Stimulated activated naive CD8-positive, alpha-beta T cell treated with anti-CD3 and anti-CD28 coated beads, Interleukin-15, amount 100 ng/mL, for 72 hours (primary cell): ENCODE results near the gene ACTR3.
A peak's percentile ranks its signal among the peaks of the same experiment; 100 is the strongest.

ENCODE experiments used
- ATAC-seq: fragments of 150-1000 bp; cut with Tn5 transposase; 2 replicates; pipeline ENCODE4 v1.10.0; 2021; ENCODE audit warnings: mild to moderate bottlenecking, moderate library complexity
- DNase-seq, 2 donors: peaks; one replicate each; pipeline ENCODE4 v3.0.0; 2021 to 2022
- H3K27ac Mint-ChIP-seq, 2 donors: one replicate each; pipeline ENCODE4 v1.8.0; 2022; ENCODE audit warnings: mild to moderate bottlenecking in 2 of 2, mixed read lengths in 2 of 2, moderate library complexity in 2 of 2
- H3K27me3 Mint-ChIP-seq: one replicate; pipeline ENCODE4 v1.8.0; 2022; ENCODE audit warnings: mixed read lengths
- H3K4me1 Mint-ChIP-seq: one replicate; pipeline ENCODE4 v1.8.0; 2022; ENCODE audit warnings: mild to moderate bottlenecking, mixed read lengths
- H3K4me3 Mint-ChIP-seq, 2 donors: one replicate each; pipeline ENCODE4 v1.8.0; 2022; ENCODE audit warnings: mild to moderate bottlenecking in 2 of 2, mixed read lengths in 2 of 2, moderate library complexity in 1 of 2
- H3K9me3 Mint-ChIP-seq, 2 donors: one replicate each; pipeline ENCODE4 v1.8.0; 2022; ENCODE audit warnings: mixed read lengths in 2 of 2

The ACTR3 gene

GRCh38 chr2:113980946-113981345, 91.1 kb downstream of the ACTR3 start:
- DNase-seq, result no peak
- no peaks in the 10 kb centered on the region for H3K27me3 Mint-ChIP-seq
- H3K9me3 Mint-ChIP-seq, result no peaks in the 10 kb centered on the region
- no peak overlapping the region for H3K4me3 Mint-ChIP-seq
- no peak for ATAC-seq
- peaks cover 4% of the 10 kb centered on the region for H3K4me1 Mint-ChIP-seq
- peak overlapping the region in 1 of 2 donors; percentile 91 for H3K27ac Mint-ChIP-seq

DNA sequence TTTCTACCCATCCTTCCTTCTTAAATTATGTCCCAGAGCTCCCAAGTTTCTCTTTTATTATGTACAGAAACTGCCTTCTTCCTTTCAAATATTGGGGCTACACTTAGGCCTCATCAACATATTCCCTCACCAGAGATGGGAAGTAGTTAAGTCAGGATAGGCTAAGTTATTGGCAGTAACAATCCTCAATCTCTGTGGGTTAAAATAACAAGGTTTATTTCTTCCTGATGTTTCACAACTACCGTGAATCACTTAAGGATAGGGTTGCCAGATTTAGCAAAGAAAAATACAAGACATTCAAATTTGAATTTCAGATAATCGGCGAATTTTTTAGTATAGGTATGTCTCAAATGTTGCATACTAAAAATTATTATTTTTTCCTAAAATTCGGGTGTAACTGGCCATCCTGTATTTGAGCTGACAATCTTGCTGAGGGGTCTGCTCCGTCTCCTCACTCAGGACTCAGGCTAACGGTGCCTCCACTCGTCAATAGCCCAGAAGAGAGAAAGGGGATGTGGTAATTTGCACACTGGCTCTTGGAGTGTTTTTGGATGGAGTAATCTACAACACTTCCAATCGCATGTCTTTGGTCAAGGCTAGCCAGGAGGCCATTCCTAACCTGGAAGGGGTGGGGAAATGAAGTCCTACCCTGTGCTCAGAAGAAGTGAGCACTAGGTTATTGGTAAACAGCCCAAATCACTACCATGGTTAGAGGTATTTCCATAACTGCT, 91.7 kb downstream of the ACTR3 start:
- Mint-ChIP-seq H3K27me3 (no peaks in the 10 kb centered on the region), H3K4me1 (peaks cover under 1% of the 10 kb centered on the region)

GRCh38 chr2:113985554-113986397, 95.9 kb downstream of the ACTR3 start:
- ATAC-seq (no peak), DNase-seq (no peak)
- H3K4me1 Mint-ChIP-seq, result no peaks in the 10 kb centered on the region
- H3K27ac Mint-ChIP-seq, result no peak overlapping the region
- H3K27me3 Mint-ChIP-seq, result no peaks in the 10 kb centered on the region
- H3K9me3 Mint-ChIP-seq, result no peaks in the 10 kb centered on the region
- no peak overlapping the region for H3K4me3 Mint-ChIP-seq

More for the DNA sequence above, 91.7 kb downstream of the ACTR3 start:
- Mint-ChIP-seq H3K9me3 (no peaks in the 10 kb centered on the region), H3K27ac (no peak overlapping the region), H3K4me3 (no peak overlapping the region)
- DNase-seq, result no peak
- no peak for ATAC-seq

DNA sequence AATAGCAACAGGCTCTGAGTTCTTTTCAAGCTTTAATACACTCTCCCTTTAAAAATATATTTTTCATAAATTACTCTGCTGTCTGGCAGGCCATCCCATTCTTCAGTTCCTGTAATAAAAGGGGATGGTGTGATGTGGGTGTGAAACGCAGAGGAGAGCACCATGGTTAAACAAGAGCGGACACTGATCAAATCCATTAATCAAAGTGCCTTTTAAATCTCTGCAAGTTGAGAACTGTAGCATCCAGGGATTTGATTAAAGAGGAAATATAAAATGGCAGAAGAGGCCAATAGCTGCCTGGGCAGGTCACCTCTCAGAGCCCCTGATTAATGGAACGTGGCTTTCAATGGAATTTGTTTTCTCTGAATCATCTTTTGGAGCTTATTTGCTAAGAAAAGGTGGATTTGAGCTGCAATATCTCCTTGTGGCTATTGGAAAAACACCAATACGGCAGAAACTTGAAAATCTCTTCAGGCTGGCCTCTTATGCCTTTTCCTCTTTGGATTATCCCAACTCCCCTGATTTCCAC, 96.9 kb downstream of the ACTR3 start:
- DNase-seq, result no peak
- Mint-ChIP-seq H3K4me1 (no peaks in the 10 kb centered on the region), H3K9me3 (no peaks in the 10 kb centered on the region), H3K27ac (no peak overlapping the region), H3K4me3 (no peak overlapping the region), H3K27me3 (no peaks in the 10 kb centered on the region)
- ATAC-seq, result no peak

GRCh38 chr2:113992090-113992489, 102.2 kb downstream of the ACTR3 start:
- no peak for DNase-seq
- no peaks in the 10 kb centered on the region for H3K27me3 Mint-ChIP-seq
- H3K9me3 Mint-ChIP-seq, result no peaks in the 10 kb centered on the region
- no peak for ATAC-seq
- H3K4me3 Mint-ChIP-seq, result no peak overlapping the region
- H3K4me1 Mint-ChIP-seq, result peaks cover 4% of the 10 kb centered on the region
- no peak overlapping the region for H3K27ac Mint-ChIP-seq

DNA sequence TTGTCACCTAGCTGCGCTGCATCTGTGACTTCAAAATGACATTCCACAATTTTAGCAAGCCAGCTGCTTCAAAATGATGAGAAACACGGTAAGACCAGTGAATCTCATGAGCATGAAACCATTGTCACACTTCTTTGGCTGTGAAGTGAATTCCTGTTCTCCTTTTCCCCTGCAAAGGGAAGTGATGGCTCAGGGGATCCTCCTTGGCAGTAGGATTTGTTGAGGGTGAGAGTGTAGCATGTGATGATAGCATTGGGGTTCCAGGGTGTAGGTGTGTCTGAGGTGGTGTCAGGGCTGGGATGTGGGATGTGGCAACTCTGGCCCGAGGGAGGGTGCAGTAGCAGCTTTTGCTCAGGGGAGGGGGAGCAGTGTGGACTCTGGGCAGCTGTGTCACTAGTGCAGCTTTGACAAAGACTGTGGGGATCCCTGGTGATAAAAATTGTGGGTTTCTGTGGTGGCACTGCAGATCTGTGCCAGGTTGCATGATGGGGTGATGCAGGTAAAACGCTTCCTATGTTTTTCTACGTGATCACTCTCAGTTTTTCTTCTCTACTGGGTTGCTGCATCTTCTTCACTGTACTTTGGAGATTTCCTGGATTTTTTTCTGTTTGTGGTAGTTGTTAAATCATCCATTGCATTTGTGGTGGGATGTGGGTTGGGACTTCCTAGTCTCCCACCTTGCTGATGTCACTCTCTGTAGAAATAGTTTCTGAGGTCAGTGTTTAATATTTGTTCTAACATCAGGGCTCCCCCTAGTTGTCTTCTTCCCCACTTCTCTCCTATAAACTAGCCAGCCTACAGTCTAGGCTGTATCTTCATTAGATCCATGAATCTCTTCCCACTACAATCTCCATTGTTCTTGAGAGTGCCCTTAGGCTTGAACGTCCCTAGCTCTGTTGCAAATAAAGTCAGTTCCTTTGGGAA, 107.0 kb downstream of the ACTR3 start:
- H3K27ac Mint-ChIP-seq, result peak overlapping the region in 1 of 2 donors; percentile 69
- H3K4me3 Mint-ChIP-seq, result no peak overlapping the region

GRCh38 chr2:114001152-114001551, 111.3 kb downstream of the ACTR3 start:
- no peak overlapping the region for H3K4me3 Mint-ChIP-seq
- H3K27me3 Mint-ChIP-seq, result no peaks in the 10 kb centered on the region
- H3K27ac Mint-ChIP-seq, result no peak overlapping the region
- H3K9me3 Mint-ChIP-seq, result no peaks in the 10 kb centered on the region
- ATAC-seq (no peak), DNase-seq (no peak)
- H3K4me1 Mint-ChIP-seq, result peaks cover 5% of the 10 kb centered on the region

More for the DNA sequence above, 107.0 kb downstream of the ACTR3 start:
- peaks cover 5% of the 10 kb centered on the region for H3K4me1 Mint-ChIP-seq
- no peaks in the 10 kb centered on the region for H3K9me3 Mint-ChIP-seq
- no peaks in the 10 kb centered on the region for H3K27me3 Mint-ChIP-seq
- ATAC-seq (peak; percentile 67), DNase-seq (no peak)

- Mint-ChIP-seq H3K27me3 (no peaks in the 10 kb centered on the region), H3K9me3 (no peaks in the 10 kb centered on the region), H3K4me3 (no peak overlapping the region), H3K27ac (no peak overlapping the region), H3K4me1 (peaks cover 2% of the 10 kb centered on the region)
- DNase-seq (no peak), ATAC-seq (no peak)
These were observed 112.0 kb downstream of the ACTR3 start for GRCh38 chr2:114001937-114002336.

DNA sequence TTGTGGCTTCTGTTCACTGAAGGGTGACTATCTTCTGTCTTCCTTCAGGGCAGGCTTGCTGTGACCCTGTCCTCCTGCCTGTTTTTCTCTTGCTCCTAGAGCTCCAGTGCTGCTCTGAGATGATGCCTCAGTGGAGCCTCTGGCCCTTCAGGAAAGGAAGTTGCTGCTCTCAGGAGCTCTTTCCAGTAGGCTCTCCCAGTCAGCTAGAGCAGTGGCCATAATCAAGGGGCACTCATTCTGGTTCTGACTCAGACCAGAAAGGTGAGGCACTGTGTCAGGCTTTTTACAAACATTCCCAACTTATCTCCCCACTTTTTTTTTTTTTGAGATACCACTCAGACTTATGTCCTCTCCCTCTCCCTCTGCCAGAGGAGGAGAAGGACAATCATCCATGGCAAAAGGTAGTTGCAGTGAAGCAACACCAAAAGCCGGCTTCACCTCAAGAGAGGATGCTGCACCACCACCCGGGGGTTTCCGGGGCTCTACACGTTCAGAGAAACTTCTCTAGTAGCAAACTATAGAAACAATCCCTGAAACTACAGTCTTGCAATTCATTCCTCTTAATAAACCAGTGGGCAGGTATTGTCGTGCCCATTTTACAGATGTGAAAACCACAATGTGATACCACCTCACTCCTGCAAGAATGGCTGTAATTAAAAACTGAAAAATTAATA, 115.4 kb downstream of the ACTR3 start:
- ATAC-seq, result no peak
- no peaks in the 10 kb centered on the region for H3K4me1 Mint-ChIP-seq

DNA sequence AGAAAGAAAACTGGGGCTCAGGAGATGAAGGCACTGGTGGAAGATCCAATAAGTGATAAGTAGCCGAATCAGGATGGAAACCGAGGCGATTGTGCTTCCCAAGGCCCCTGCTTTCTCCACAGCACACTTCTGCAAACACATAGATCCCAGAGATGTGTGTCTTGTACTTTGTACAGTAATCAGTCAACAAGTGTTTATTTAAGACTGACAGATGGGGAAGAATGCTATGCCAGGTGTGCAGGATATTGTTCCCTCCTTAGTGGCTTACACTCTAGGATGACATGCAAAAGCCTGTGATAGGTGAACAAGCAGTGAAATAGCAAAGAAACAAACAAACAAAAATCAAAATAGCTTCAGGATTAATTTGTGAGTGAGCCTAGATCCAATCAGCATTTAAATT, 116.6 kb downstream of the ACTR3 start:
- Mint-ChIP-seq H3K9me3 (no peaks in the 10 kb centered on the region), H3K27ac (no peak overlapping the region), H3K4me3 (no peak overlapping the region), H3K27me3 (no peaks in the 10 kb centered on the region), H3K4me1 (no peaks in the 10 kb centered on the region)
- ATAC-seq (no peak), DNase-seq (no peak)

More for the DNA sequence above, 115.4 kb downstream of the ACTR3 start:
- no peak for DNase-seq
- Mint-ChIP-seq H3K27me3 (no peaks in the 10 kb centered on the region), H3K4me3 (no peak overlapping the region), H3K27ac (no peak overlapping the region), H3K9me3 (no peaks in the 10 kb centered on the region)

DNA sequence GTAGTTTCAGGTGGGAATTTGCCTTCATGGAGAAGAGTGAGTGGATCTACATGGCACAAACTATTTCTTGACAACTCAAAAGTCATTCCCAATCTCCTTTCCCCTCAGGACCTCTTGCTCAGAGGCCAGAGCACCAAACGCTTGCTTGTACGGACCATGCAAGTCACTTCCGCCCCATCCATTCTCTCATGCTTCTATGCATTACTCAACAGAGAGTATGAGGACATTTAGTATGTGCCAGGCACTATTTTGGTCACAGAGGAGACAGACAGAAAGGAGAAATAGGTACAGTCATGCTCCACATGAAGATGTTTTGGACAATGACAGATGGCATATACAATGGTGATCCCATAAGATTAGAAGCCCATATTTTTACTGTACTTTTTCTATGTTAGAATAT, 117.5 kb downstream of the ACTR3 start:
- H3K9me3 Mint-ChIP-seq, result no peaks in the 10 kb centered on the region
- no peaks in the 10 kb centered on the region for H3K27me3 Mint-ChIP-seq
- H3K4me1 Mint-ChIP-seq, result no peaks in the 10 kb centered on the region
- no peak overlapping the region for H3K4me3 Mint-ChIP-seq
- ATAC-seq (no peak), DNase-seq (no peak)
- no peak overlapping the region for H3K27ac Mint-ChIP-seq

DNA sequence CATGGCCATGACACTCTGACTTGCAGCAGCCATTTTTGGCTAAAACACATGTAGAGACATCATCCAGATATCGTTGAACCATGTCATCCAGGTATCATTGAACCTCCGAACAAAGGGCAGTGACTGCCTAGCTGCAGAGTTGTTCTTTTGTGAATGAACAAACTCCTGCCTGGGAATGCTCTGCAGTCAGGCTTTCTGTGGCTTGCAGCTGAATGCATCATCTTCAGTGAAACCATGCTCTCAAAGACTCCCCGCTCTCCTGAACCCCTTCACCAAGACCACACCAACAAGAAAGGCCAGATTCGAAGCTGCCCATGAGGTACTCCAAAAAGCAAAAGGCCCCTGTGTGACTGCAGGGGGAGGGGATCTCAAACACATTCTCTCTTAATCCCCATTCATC, 118.8 kb downstream of the ACTR3 start:
- no peak for ATAC-seq
- no peak overlapping the region for H3K4me3 Mint-ChIP-seq
- no peaks in the 10 kb centered on the region for H3K4me1 Mint-ChIP-seq
- H3K9me3 Mint-ChIP-seq, result no peaks in the 10 kb centered on the region
- DNase-seq, result no peak
- no peak overlapping the region for H3K27ac Mint-ChIP-seq
- H3K27me3 Mint-ChIP-seq, result no peaks in the 10 kb centered on the region

DNA sequence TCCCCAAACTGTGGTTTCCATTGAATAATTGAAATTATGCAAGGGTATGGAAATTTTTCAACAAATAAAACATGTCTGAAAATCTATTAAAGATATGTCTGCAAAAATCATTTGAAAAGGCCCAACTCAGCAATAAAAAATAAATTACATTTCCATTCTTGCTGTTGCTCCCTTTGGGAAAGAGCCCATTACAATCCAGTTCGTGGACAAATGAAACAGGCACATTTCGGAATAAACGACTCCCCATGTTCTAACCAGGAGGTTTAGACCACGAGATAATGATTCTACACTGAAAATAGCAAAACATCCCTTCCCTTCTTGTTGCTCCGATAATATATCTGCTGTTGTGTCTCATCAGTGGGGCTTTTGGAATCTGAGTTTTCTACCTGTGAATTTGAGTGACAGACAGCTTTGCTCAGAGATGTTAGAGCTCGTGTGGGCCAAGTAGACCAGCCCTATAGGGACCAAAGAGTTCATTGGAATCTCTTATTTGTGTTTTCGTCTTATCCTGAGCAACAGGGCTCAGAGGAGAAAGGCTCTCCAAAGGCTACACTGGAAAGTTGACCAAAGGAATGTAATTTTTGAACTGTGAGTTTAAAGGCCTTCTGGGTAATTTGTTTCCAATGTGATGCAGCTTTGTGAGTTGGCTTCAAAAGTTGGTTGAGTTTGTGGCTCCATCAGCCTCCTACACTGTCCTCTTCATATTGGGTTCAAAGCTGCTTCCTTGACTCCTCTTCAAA, 119.5 kb downstream of the ACTR3 start:
- H3K4me3 Mint-ChIP-seq, result no peak overlapping the region

GRCh38 chr2:114010001-114010400, 120.1 kb downstream of the ACTR3 start:
- Mint-ChIP-seq H3K27ac (no peak overlapping the region), H3K4me1 (no peaks in the 10 kb centered on the region), H3K4me3 (no peak overlapping the region), H3K27me3 (no peaks in the 10 kb centered on the region), H3K9me3 (no peaks in the 10 kb centered on the region)
- ATAC-seq, result no peak
- no peak for DNase-seq

More for the DNA sequence above, 119.5 kb downstream of the ACTR3 start:
- Mint-ChIP-seq H3K9me3 (no peaks in the 10 kb centered on the region), H3K27me3 (no peaks in the 10 kb centered on the region), H3K4me1 (no peaks in the 10 kb centered on the region), H3K27ac (no peak overlapping the region)
- ATAC-seq (no peak), DNase-seq (no peak)
